ENCODE results near the gene GNLY. TPM values are rescaled to one million over a fixed set of nuclear protein-coding genes. Genes with fewer than 3 reads are reported as not detected.

GNLY gene
- total and polyA plus RNA-seq, 2 donors (not counting 3 experiments of a cell fraction or from before 2014, with no cell fraction given): not detected

DNA sequence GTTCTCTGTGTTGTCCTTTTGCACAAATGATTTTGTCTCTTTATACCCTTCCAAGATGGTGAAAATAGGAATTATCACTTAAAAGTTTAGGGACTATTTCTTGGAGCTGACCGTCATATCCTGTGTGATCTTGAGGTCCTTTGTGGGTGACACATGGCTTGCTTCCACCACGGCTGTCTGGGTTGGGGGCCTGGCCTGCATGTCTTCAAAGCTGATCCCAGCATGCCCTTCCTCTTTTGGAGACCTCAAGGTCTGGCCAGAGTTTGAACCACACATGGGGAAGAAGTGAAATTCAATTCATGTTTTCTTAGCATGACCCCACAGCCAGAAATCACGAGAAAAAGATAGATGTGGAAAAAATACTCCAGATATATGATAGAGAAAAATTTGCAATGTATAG, 40.2 kb upstream of the GNLY start:
- Histone ChIP-seq H3K4me2 (ENCODE audit: insufficient read depth, low read length) (no peak overlapping the region), H3K27me3 (ENCODE audit: control insufficient read depth in 2 of 2, insufficient read depth in 2 of 2, low read length in 2 of 2) (no peaks in the 10 kb centered on the region), H3K27ac (ENCODE audit: insufficient read depth, low read depth, low read length) (no peak overlapping the region), H3K9ac (replicated peaks; ENCODE audit: extremely low read depth, insufficient read depth, low read length) (no peak overlapping the region), H3K9me1 (replicated peaks; ENCODE audit: control insufficient read depth, extremely low read depth, insufficient read depth, low read length) (no peaks in the 10 kb centered on the region), H2AFZ (ENCODE audit: low read depth, low read length) (no peak overlapping the region), H3K4me1 (ENCODE audit: control insufficient read depth, extremely low read depth, insufficient read depth, low read length) (peaks cover 9% of the 10 kb centered on the region), H3K36me3 (ENCODE audit: control insufficient read depth in 2 of 2, extremely low read depth in 1 of 2, insufficient read depth in 2 of 2, low read length in 2 of 2) (peaks cover 2 to 16% of the 10 kb centered on the region in 2 experiments), H3K9me3 (replicated peaks; ENCODE audit: control insufficient read depth, insufficient read depth, low read length) (no peaks in the 10 kb centered on the region), H3K4me3 (replicated peaks in 1 of 3; ENCODE audit: insufficient read depth in 1 of 3, low read depth in 1 of 3, low read length in 3 of 3) (no peak overlapping the region), H3K79me2 (ENCODE audit: control insufficient read depth, insufficient read depth, low read length) (no peaks in the 10 kb centered on the region), H4K20me1 (replicated peaks; ENCODE audit: control insufficient read depth, extremely low read depth, insufficient read depth, low read length) (no peaks in the 10 kb centered on the region)
- TF ChIP-seq JUN (IDR thresholded peaks at IDR 0.05; ENCODE audit: borderline replicate concordance, insufficient read depth, insufficient read length, low read depth) (no peak), EZH2 (IDR thresholded peaks at IDR 0.05; ENCODE audit: borderline replicate concordance, low read depth, low read length, severe bottlenecking) (no peak), POLR2AphosphoS5 (IDR thresholded peaks at IDR 0.05; ENCODE audit: insufficient read depth, low read depth, low read length) (no peak), GATA2 (IDR thresholded peaks at IDR 0.05; ENCODE audit: insufficient read depth, insufficient read length, low read depth, low read length) (no peak), FOS (IDR thresholded peaks at IDR 0.05; ENCODE audit: borderline replicate concordance, insufficient read depth, low read length) (no peak), POLR2A (IDR thresholded peaks at IDR 0.05; ENCODE audit: low read depth, low read length) (no peak), MYC (IDR thresholded peaks at IDR 0.05; ENCODE audit: low read depth, low read length) (no peak)
- TF ChIP-seq, protein P1, sequence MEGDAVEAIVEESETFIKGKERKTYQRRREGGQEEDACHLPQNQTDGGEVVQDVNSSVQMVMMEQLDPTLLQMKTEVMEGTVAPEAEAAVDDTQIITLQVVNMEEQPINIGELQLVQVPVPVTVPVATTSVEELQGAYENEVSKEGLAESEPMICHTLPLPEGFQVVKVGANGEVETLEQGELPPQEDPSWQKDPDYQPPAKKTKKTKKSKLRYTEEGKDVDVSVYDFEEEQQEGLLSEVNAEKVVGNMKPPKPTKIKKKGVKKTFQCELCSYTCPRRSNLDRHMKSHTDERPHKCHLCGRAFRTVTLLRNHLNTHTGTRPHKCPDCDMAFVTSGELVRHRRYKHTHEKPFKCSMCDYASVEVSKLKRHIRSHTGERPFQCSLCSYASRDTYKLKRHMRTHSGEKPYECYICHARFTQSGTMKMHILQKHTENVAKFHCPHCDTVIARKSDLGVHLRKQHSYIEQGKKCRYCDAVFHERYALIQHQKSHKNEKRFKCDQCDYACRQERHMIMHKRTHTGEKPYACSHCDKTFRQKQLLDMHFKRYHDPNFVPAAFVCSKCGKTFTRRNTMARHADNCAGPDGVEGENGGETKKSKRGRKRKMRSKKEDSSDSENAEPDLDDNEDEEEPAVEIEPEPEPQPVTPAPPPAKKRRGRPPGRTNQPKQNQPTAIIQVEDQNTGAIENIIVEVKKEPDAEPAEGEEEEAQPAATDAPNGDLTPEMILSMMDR (IDR thresholded peaks at IDR 0.05; ENCODE audit: extremely low read depth in 1 of 2, insufficient read depth in 1 of 2, low read depth in 1 of 2, low read length in 2 of 2): no peak
- TF ChIP-seq, protein P2, sequence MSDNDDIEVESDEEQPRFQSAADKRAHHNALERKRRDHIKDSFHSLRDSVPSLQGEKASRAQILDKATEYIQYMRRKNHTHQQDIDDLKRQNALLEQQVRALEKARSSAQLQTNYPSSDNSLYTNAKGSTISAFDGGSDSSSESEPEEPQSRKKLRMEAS (IDR thresholded peaks at IDR 0.05; ENCODE audit: insufficient read depth, insufficient read length): no peak
- dilution Hi-C loops (cut with MboI; ENCODE audit: extremely low pct_ligation_motif_present, low sequenced_read_pairs): no loop called here
- no peak for DNase-seq (ENCODE audit: low read depth, low spot score)
- intact Hi-C loops (cut with micrococcal nuclease): no loop called here
- FAIRE-seq: no peak
- BruUV-seq (replicated peaks): no TSS peak
- ChIA-PET CTCF (interaction anchor here (2.3 kb wide), 1 partner anchor 53 kb away, joined by 8 read pairs; no protein-coding TSS in a partner anchor), POLR2A (no interaction called here)

Measured in endothelial cell of umbilical vein (primary cell).